C4-2B (cell line): Measurements from ENCODE around the gene SPG7.

Source experiments
- H3K27ac ChIP-seq: fragments of 450-650 bp; 2 replicates; pipeline ENCODE4 v1.5.1; 2017
- ZFX ChIP-seq: fragments of 450-650 bp; IDR thresholded peaks from 2 replicates; pipeline ENCODE4 v1.6.1; 2017
- TF ChIP-seq, protein P1 (sequence below): fragments of 450-650 bp; conservative IDR thresholded peaks from 2 replicates; pipeline ENCODE4 v1.5.1; 2017; ENCODE audit warnings: mild to moderate bottlenecking

Gene SPG7

GRCh38 chr16:89596957-89597649, 88.9 kb downstream of the SPG7 start:
- H3K27ac ChIP-seq, result no peak overlapping the region

GRCh38 chr16:89598199-89598598, 90.0 kb downstream of the SPG7 start:
- TF ChIP-seq ZFX, result no peak
- TF ChIP-seq, protein P1, sequence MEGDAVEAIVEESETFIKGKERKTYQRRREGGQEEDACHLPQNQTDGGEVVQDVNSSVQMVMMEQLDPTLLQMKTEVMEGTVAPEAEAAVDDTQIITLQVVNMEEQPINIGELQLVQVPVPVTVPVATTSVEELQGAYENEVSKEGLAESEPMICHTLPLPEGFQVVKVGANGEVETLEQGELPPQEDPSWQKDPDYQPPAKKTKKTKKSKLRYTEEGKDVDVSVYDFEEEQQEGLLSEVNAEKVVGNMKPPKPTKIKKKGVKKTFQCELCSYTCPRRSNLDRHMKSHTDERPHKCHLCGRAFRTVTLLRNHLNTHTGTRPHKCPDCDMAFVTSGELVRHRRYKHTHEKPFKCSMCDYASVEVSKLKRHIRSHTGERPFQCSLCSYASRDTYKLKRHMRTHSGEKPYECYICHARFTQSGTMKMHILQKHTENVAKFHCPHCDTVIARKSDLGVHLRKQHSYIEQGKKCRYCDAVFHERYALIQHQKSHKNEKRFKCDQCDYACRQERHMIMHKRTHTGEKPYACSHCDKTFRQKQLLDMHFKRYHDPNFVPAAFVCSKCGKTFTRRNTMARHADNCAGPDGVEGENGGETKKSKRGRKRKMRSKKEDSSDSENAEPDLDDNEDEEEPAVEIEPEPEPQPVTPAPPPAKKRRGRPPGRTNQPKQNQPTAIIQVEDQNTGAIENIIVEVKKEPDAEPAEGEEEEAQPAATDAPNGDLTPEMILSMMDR, result no peak

More at GRCh38 chr16:89596957-89597649, 88.9 kb downstream of the SPG7 start:
- TF ChIP-seq, protein P1, result no peak
- TF ChIP-seq ZFX, result no peak

GRCh38 chr16:89599451-89599858, 91.3 kb downstream of the SPG7 start:
- no peak overlapping the region for H3K27ac ChIP-seq
- no peak for TF ChIP-seq ZFX
- TF ChIP-seq, protein P1, result no peak; the same call in 1 of the 2 replicates

More at GRCh38 chr16:89598199-89598598, 90.0 kb downstream of the SPG7 start:
- H3K27ac ChIP-seq, result no peak overlapping the region

DNA sequence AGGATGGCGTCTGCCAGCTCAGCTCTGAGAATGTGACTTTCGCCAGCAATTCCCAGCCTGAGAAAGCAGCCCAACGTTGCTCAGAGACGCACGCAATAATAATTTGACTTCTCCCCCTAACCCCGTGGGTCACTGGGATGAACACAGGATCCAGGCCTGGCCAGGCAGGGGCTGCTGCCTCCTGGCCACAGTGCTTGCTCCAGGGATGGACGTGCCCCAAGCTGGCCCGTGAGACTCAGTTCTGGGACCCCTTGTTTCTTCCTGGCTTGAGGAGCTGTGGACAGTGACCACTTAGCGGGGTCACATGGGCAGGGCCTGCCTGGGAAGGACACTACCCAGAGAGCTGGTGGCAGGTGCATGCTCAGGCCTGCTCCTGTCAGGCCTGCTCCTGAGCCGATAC, 91.7 kb downstream of the SPG7 start:
- TF ChIP-seq ZFX, result no peak
- TF ChIP-seq, protein P1, result no peak
- no peak overlapping the region for H3K27ac ChIP-seq

DNA sequence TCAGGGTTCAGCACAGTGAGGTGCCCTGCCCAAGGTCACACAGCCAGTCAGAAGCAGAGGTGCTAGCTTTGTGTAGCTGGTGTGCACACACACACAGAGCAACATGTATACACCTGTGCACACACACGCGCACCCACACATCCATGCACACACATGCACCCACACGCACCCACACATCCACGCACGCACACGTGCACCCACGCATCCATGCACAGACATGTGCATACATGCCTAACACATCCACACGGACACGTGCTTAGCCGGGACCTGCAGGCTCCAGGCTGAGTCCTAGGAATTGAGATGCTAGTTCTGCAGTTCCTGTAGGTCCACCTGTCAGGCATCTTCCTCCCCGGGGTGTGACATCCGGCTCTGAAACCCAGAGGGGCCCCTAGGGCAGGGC, 92.2 kb downstream of the SPG7 start:
- H3K27ac ChIP-seq, result no peak overlapping the region; the same call in 1 of the 2 replicates

DNA sequence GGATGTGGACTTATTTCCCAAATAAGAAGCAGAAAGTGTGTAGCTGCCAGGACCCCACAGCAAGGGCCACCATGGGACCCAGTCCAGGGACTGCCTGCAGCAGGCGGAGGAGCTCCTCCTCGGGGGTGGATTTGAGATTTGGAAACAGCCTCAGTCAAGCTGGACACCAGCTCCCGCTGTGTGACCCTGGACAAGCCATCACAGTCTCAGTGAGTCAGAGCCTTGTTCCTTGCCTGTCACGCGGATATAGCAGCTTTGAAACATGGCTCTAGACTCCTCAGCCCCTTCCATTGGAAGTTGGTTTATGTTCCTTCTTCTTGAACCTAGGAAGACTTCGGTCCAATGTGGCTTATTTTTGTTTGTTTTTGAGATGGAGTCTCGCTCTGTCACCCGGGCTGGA, 92.8 kb downstream of the SPG7 start:
- no peak overlapping the region for H3K27ac ChIP-seq
- TF ChIP-seq, protein P1, result no peak
- no peak for TF ChIP-seq ZFX

More for the DNA sequence above, 92.2 kb downstream of the SPG7 start:
- TF ChIP-seq, protein P1, result no peak
- no peak for TF ChIP-seq ZFX

DNA sequence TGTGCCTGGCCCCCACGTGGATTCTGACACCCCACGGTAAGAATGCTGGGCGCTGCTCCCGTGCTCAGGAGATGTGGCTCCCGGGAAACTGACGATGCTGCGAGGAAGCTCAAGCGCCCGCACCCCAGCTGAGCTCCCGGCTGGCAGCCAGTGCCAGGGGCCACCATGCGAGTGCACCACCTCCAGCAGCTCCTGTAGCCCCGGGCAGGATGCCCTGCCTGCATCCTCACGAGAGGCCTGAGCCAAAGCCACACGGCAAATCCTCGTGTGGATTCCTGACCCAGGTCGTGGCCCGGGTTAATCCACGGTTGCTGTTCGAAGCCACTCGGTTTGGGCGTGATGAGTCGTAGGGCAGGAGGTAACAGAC, 93.7 kb downstream of the SPG7 start:
- H3K27ac ChIP-seq, result no peak overlapping the region
- TF ChIP-seq ZFX, result no peak
- TF ChIP-seq, protein P1, result no peak
